OCI-LY1 (cell line): ENCODE data around the gene MTREX.

ENCODE experiments used
- H2AFZ ChIP-seq: fragments of 200-600 bp; sonication (generic), shearing (Covaris generic); 2 replicates; pipeline ENCODE4 v1.6.0; 2014; ENCODE audit warnings: antibody characterized with exemption, mild to moderate bottlenecking, low read length
- H3F3A ChIP-seq: fragments of 200-600 bp; sonication (generic), shearing (Covaris generic); 2 replicates; pipeline ENCODE4 v1.6.0; 2014; ENCODE audit warnings: mild to moderate bottlenecking, antibody characterized with exemption, low read length, moderate library complexity; ENCODE audit not compliant: insufficient read depth
- H3K27ac ChIP-seq: fragments of 200-600 bp; sonication (generic); 2 replicates; pipeline ENCODE4 v1.5.1; 2014; ENCODE audit warnings: low read length, mixed run types, mild to moderate bottlenecking, low read depth; ENCODE audit not compliant: poor library complexity, severe bottlenecking
- H3K27me3 ChIP-seq: fragments of 200-600 bp; sonication (generic); 2 replicates; pipeline ENCODE4 v1.6.0; 2014; ENCODE audit warnings: antibody characterized with exemption, mild to moderate bottlenecking, low read length, moderate library complexity; ENCODE audit not compliant: insufficient read depth
- H3K36me3 ChIP-seq: fragments of 200-600 bp; sonication (generic); 2 replicates; pipeline ENCODE4 v1.6.1; 2014; ENCODE audit warnings: mild to moderate bottlenecking, antibody characterized with exemption, low read length, moderate library complexity, mixed read lengths; ENCODE audit not compliant: insufficient read depth
- H3K4me1 ChIP-seq: fragments of 200-600 bp; sonication (generic); 2 replicates; pipeline ENCODE4 v1.5.1; 2014; ENCODE audit warnings: mild to moderate bottlenecking, low read length, moderate library complexity; ENCODE audit not compliant: insufficient read depth, severe bottlenecking
- H3K4me2 ChIP-seq: fragments of 200-600 bp; sonication (generic), shearing (Covaris generic); 2 replicates; pipeline ENCODE4 v1.6.1; 2014; ENCODE audit warnings: low read length
- H3K4me3 ChIP-seq: fragments of 200-600 bp; sonication (generic); 2 replicates; pipeline ENCODE4 v1.5.1; 2014; ENCODE audit warnings: low read length, low read depth, mild to moderate bottlenecking, mixed read lengths; ENCODE audit not compliant: poor library complexity, severe bottlenecking
- H3K79me2 ChIP-seq: fragments of 200-600 bp; shearing (Covaris generic); 2 replicates; pipeline ENCODE4 v1.6.1; 2016; ENCODE audit warnings: mixed run types, low read length, mixed read lengths; ENCODE audit not compliant: insufficient read depth
- H3K9ac ChIP-seq: fragments of 200-600 bp; sonication (generic), shearing (Covaris generic); 2 replicates; pipeline ENCODE4 v1.6.1; 2014; ENCODE audit warnings: mild to moderate bottlenecking, low read length, mixed read lengths
- H3K9me2 ChIP-seq: fragments of 200-600 bp; sonication (generic), shearing (Covaris generic); 2 replicates; pipeline ENCODE4 v1.6.1; 2014; ENCODE audit warnings: low read depth, mild to moderate bottlenecking, low read length, mixed read lengths
- H3K9me3 ChIP-seq: fragments of 200-600 bp; shearing (Covaris generic); 2 replicates; pipeline ENCODE4 v1.6.1; 2014; ENCODE audit warnings: low read length, mixed read lengths
- H4K20me1 ChIP-seq: fragments of 200-600 bp; sonication (generic), shearing (Covaris generic); 2 replicates; pipeline ENCODE4 v1.6.0; 2016; ENCODE audit warnings: mild to moderate bottlenecking, low read length; ENCODE audit not compliant: insufficient read depth
- CTCF ChIP-seq: fragments of 200-600 bp; sonication (generic), shearing (Covaris generic); IDR thresholded peaks from 2 replicates; pipeline ENCODE4 v1.5.1; 2017; ENCODE audit warnings: mild to moderate bottlenecking, antibody characterized with exemption, low read length, moderate library complexity, mixed read lengths
- EZH2 ChIP-seq: fragments of 200-600 bp; sonication (generic), shearing (Covaris generic); IDR thresholded peaks from 2 replicates; pipeline ENCODE4 v1.8.0; 2017; ENCODE audit warnings: borderline replicate concordance, mixed run types, mild to moderate bottlenecking, antibody characterized with exemption, low read length, moderate library complexity, mixed read lengths

Gene MTREX

DNA sequence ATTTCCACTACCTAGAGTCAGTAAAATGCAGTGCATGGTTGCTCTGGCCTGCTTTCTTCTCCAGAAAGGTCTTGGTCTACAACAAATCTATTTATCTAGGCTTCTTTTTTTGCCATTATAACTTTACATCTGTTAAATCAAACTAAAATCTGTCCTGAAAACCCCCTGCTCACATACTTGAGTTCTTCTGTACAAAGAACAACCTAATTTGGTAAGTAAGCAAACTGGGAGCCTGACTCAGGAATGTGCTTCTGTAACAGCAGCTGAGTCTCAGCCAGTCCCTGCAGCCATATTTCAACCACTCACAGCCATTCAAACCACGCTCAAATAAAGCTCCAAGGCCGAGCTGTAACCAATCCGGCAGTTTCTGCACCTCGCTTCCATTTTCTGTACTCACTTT lies 131.2 kb downstream of the MTREX start:
- H3F3A ChIP-seq: no peaks in the 10 kb centered on the region
- H3K36me3 ChIP-seq: no peaks in the 10 kb centered on the region; the same call in 1 of the 2 replicates
- H3K9me3 ChIP-seq: no peaks in the 10 kb centered on the region
- H3K79me2 ChIP-seq: no peaks in the 10 kb centered on the region
- H4K20me1 ChIP-seq: no peaks in the 10 kb centered on the region
- H2AFZ ChIP-seq: no peak overlapping the region
- no peak overlapping the region for H3K4me2 ChIP-seq
- no peaks in the 10 kb centered on the region for H3K9me2 ChIP-seq
- H3K27me3 ChIP-seq: no peaks in the 10 kb centered on the region
- no peak overlapping the region for H3K27ac ChIP-seq
- TF ChIP-seq EZH2 (no peak), CTCF (no peak)
- H3K4me3 ChIP-seq: no peak overlapping the region
- H3K4me1 ChIP-seq: peaks cover 21% of the 10 kb centered on the region
- H3K9ac ChIP-seq: no peak overlapping the region

DNA sequence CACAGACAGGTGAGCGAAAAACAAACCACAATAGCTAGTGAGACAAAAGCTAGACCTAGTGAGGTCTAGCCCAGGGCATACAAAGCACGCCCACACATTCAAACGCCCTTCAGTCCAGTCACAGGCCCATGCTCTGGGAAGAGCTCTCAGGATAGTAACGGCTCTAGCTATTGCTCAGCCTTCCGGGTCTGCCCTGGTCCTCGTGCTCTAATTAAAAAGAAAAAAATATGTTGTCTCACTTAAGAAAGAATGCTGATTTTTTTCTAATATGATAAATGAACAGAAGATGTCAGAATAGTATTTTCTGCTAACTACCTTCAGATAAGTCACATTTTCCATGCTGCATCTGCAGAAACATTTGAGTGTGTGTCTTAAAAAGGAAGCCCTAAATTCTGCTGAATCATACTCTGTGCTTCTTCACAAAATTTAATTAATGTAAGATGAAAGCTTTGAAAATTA lies 132.4 kb downstream of the MTREX start:
- H3F3A ChIP-seq: no peaks in the 10 kb centered on the region
- H3K79me2 ChIP-seq: no peaks in the 10 kb centered on the region
- H3K4me2 ChIP-seq: peak overlapping the region; percentile 39
- no peaks in the 10 kb centered on the region for H3K9me2 ChIP-seq
- peaks cover 21% of the 10 kb centered on the region for H3K4me1 ChIP-seq
- H3K9me3 ChIP-seq: no peaks in the 10 kb centered on the region
- H3K4me3 ChIP-seq: no peak overlapping the region
- H4K20me1 ChIP-seq: no peaks in the 10 kb centered on the region
- TF ChIP-seq EZH2 (no peak), CTCF (no peak)
- H2AFZ ChIP-seq: no peak overlapping the region
- H3K9ac ChIP-seq: 0 out of 2 replicates have a peak overlapping the region, but pooled peaks have one; percentile 3
- H3K27me3 ChIP-seq: no peaks in the 10 kb centered on the region
- no peaks in the 10 kb centered on the region; the same call in 1 of the 2 replicates for H3K36me3 ChIP-seq
- peak overlapping the region; percentile 64 for H3K27ac ChIP-seq

DNA sequence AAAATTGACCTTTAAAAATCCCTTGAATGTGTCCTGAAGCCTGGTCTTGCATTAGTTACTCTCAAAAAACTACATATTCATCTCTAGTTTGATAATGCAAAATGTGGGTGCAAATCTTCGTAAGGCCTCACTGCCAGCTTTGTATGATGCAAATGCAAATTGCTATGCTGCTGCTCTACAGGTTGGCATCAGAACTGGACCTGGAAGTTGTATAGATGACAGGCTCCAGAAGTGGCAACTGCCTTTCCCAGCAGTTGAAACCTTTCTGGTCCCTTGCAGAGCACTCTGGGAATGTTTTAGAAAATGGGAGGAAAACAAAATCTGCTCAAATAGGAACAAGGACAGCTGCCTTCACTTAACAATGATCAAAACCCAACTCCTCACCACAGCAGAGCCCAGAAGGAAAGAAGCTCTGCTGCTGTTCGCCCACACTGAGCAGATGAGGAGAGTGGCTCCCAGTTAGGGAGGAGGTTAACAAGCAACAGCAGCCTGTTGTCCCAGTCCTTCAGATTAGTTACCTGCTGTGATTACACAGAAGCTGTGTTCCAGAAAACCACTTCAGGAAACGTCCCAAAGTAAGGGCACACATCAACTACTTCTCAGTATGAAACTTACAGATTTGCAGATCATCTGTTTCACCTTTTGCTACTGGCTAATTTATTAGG lies 133.4 kb downstream of the MTREX start:
- Histone ChIP-seq H3F3A (no peaks in the 10 kb centered on the region), H3K4me1 (peaks cover 21% of the 10 kb centered on the region), H3K27ac (peak overlapping the region; percentile 7), H3K4me2 (no peak overlapping the region), H3K9ac (no peak overlapping the region), H4K20me1 (no peaks in the 10 kb centered on the region), H3K9me3 (no peaks in the 10 kb centered on the region), H3K9me2 (no peaks in the 10 kb centered on the region), H2AFZ (no peak overlapping the region), H3K36me3 (no peaks in the 10 kb centered on the region; the same call in 1 of the 2 replicates), H3K79me2 (no peaks in the 10 kb centered on the region), H3K4me3 (no peak overlapping the region), H3K27me3 (no peaks in the 10 kb centered on the region)
- TF ChIP-seq CTCF (no peak), EZH2 (no peak)
